K562 (cell line): ENCODE data around the gene SLC26A8. TPM values are rescaled to one million over a fixed set of nuclear protein-coding genes. Genes with fewer than 3 reads are reported as not detected.
A peak's percentile ranks its signal among the peaks of the same experiment; 100 is the strongest.

ENCODE experiments used
- ATAC-seq: fragments of 200-7000 bp; cut with Tn5 transposase; 3 replicates; pipeline ENCODE4 v1.9.1; 2020; ENCODE audit warnings: moderate library complexity
- BruUV-seq: library from RNA; stranded (reverse); fragments of 400-500 nt; replicated peaks from 2 replicates; lab custom pipeline; 2021; lab: Mats Ljungman, UMichigan
- CTCF ChIA-PET: fragments of 300-600 bp; formaldehyde crosslinking; extraction: SDS; loops from one replicate; lab custom pipeline; 2021; ENCODE audit warnings: low intra/inter-chr PET ratio; lab: Yijun Ruan, JAX
- POLR2A ChIA-PET: fragments of 300-600, 350-650 bp; sonication (Branson Sonifier 250); formaldehyde crosslinking; extraction: SDS; loops from one replicate; lab custom pipeline; 2021; ENCODE audit warnings: antibody characterized with exemption, inconsistent platforms; lab: Yijun Ruan, JAX
- DNase-seq, 4 experiments: peaks; one replicate each; pipeline versions ENCODE4 v3.0.0 to v3.0.0-alpha.2; 2011 to 2018; ENCODE audit warnings: low spot score in 3 of 4, mixed read lengths in 3 of 4; ENCODE audit errors: extremely low read depth in 1 of 4
- FAIRE-seq: peaks from 2 replicates; lab custom pipeline; 2011; peaks lifted over from hg19 to GRCh38; lab: Jason Lieb, UNC
- H2AFZ ChIP-seq: 2 replicates; pipeline ENCODE4 v1.6.0; 2011; ENCODE audit warnings: low read depth, low read length, control low read depth, inconsistent platforms
- H3K27ac ChIP-seq: fragments of 200-600 bp; 3 replicates; pipeline ENCODE4 v1.8.0; 2011; ENCODE audit warnings: low read depth, mild to moderate bottlenecking, control low read depth, inconsistent platforms, low read length, moderate library complexity, mixed read lengths; ENCODE audit errors: extremely low read depth
- H3K27me3 ChIP-seq, 2 experiments: fragments of 300-600 bp in 1 of 2; 2 replicates in 1 of 2; 3 replicates in 1 of 2; pipeline versions ENCODE4 v1.6.0 to v1.8.0; 2011; ENCODE audit warnings: inconsistent platforms in 2 of 2, low read length in 2 of 2, mild to moderate bottlenecking in 1 of 2, mixed read lengths in 1 of 2, moderate library complexity in 1 of 2; ENCODE audit not compliant: control insufficient read depth in 2 of 2, insufficient read depth in 2 of 2
- H3K36me3 ChIP-seq: fragments of 300-600 bp; 3 replicates; pipeline ENCODE4 v1.8.0; 2011; ENCODE audit warnings: mild to moderate bottlenecking, low read length, inconsistent platforms; ENCODE audit not compliant: control insufficient read depth, insufficient read depth
- H3K4me1 ChIP-seq, 2 experiments: fragments of 200-600 bp in 1 of 2; replicated peaks in 1 of 2; 2 replicates in 1 of 2; 3 replicates in 1 of 2; pipeline versions ENCODE4 v1.5.1 to v1.8.0; 2011; ENCODE audit warnings: inconsistent platforms in 2 of 2, low read length in 2 of 2, mild to moderate bottlenecking in 1 of 2, mixed read lengths in 1 of 2, moderate library complexity in 1 of 2; ENCODE audit not compliant: control insufficient read depth in 2 of 2, insufficient read depth in 2 of 2
- H3K4me2 ChIP-seq: 2 replicates; pipeline ENCODE4 v1.6.1; 2011; ENCODE audit warnings: low read length, control low read depth, inconsistent platforms, mixed read lengths; ENCODE audit not compliant: insufficient read depth
- H3K4me3 ChIP-seq: fragments of 200-600 bp; sonication (generic), shearing (Covaris generic); 2 replicates; pipeline ENCODE4 v1.5.1; 2016; ENCODE audit warnings: control low read depth, inconsistent platforms
- H3K79me2 ChIP-seq: fragments of 200-600 bp; 3 replicates; pipeline ENCODE4 v1.8.0; 2011; ENCODE audit warnings: low read length, inconsistent platforms; ENCODE audit not compliant: control insufficient read depth, insufficient read depth
- H3K9ac ChIP-seq, 2 experiments: 2 replicates each; pipeline versions ENCODE4 v1.6.0 to v1.6.1; 2011; ENCODE audit warnings: low read depth in 2 of 2, low read length in 2 of 2, control low read depth in 1 of 2, inconsistent platforms in 1 of 2, mild to moderate bottlenecking in 1 of 2, mixed read lengths in 1 of 2; ENCODE audit not compliant: insufficient read depth in 1 of 2
- H3K9me1 ChIP-seq: one replicate; pipeline ENCODE4 v1.6.0; 2011; ENCODE audit warnings: inconsistent platforms, mild to moderate bottlenecking, low read length, moderate library complexity; ENCODE audit not compliant: control insufficient read depth, insufficient read depth
- H3K9me3 ChIP-seq: replicated peaks from 2 replicates; pipeline ENCODE4 v1.5.1; 2011; ENCODE audit warnings: low read depth, low read length, inconsistent platforms; ENCODE audit not compliant: control insufficient read depth, insufficient read depth
- H4K20me1 ChIP-seq: replicated peaks from 2 replicates; pipeline ENCODE4 v1.6.1; 2011; ENCODE audit warnings: low read length, inconsistent platforms, mixed read lengths; ENCODE audit not compliant: control insufficient read depth, insufficient read depth
- GATA2 ChIP-seq: sonication (generic); formaldehyde crosslinking; IDR thresholded peaks from 2 replicates; pipeline ENCODE4 v1.4.0; 2020; ENCODE audit warnings: mild to moderate bottlenecking, missing genetic modification reagents
- MEIS2 ChIP-seq: fragments of 450-650 bp; IDR thresholded peaks from 2 replicates; pipeline ENCODE4 v1.6.1; 2014; ENCODE audit warnings: mild to moderate bottlenecking; ENCODE audit not compliant: partially characterized antibody
- NFIC ChIP-seq: fragments of 450-650 bp; IDR thresholded peaks from 2 replicates; pipeline ENCODE4 v1.6.1; 2017; ENCODE audit warnings: mild to moderate bottlenecking, inconsistent platforms
- PBX2 ChIP-seq, 2 experiments: IDR thresholded peaks in 1 of 2; conservative IDR thresholded peaks in 1 of 2; 2 replicates each; pipeline ENCODE4 v1.6.1; 2016; ENCODE audit warnings: low read depth in 2 of 2, mild to moderate bottlenecking in 1 of 2, missing compliant biosample characterization in 1 of 2, missing genetic modification characterization in 1 of 2, moderate library complexity in 1 of 2
- PRPF4 ChIP-seq: fragments of 200-400 bp; formaldehyde crosslinking; IDR thresholded peaks from one replicate; pipeline ENCODE4 v1.6.1; 2017; ENCODE audit warnings: low read length, low read depth, mild to moderate bottlenecking; ENCODE audit not compliant: insufficient read depth, poor library complexity, severe bottlenecking
- REST ChIP-seq, 2 experiments: fragments of 450-650 bp; formaldehyde crosslinking in 1 of 2; IDR thresholded peaks; 2 replicates each; pipeline versions ENCODE4 v1.4.0 to v1.6.1; 2014 to 2020; ENCODE audit warnings: mild to moderate bottlenecking in 2 of 2, borderline replicate concordance in 1 of 2, low read depth in 1 of 2
- SIRT6 ChIP-seq: IDR thresholded peaks from one replicate; pipeline ENCODE4 v1.6.1; 2012; ENCODE audit warnings: low read depth, mild to moderate bottlenecking, control low read depth, inconsistent platforms, low read length, moderate library complexity
- SMARCE1 ChIP-seq: fragments of 450-650 bp; IDR thresholded peaks from 2 replicates; pipeline ENCODE4 v1.7.1; 2016; ENCODE audit warnings: mild to moderate bottlenecking
- SPI1 ChIP-seq: IDR thresholded peaks from 2 replicates; pipeline ENCODE4 v1.6.1; 2011; ENCODE audit warnings: low read depth, low read length, control low read depth, borderline replicate concordance
- ZNF197 ChIP-seq: fragments of 200-800 bp; sonication (Bioruptor generic); IDR thresholded peaks from 2 replicates; pipeline ENCODE4 v1.6.1; 2016; ENCODE audit warnings: low read depth, missing genetic modification characterization, missing compliant biosample characterization
- ZNF717 ChIP-seq: fragments of 250-450 bp; sonication (Bioruptor Pico); IDR thresholded peaks from 2 replicates; pipeline ENCODE4 v1.5.0; 2021
- in situ Hi-C: fragments of 300-500 bp; cut with MboI; formaldehyde crosslinking; loops from 4 replicates; pipeline ENCODE4 v1.15.0; 2018; ENCODE audit warnings: inconsistent platforms, mixed read lengths
- intact Hi-C: fragments of 100-400 bp; cut with micrococcal nuclease; formaldehyde crosslinking; loops from 2 replicates; pipeline ENCODE4 v1.14.2; 2022
- polyA plus RNA-seq, 8 experiments: library from polyadenylated mRNA; depleted of rRNA in 4 of 8; stranded (reverse) in 5 of 8; unstranded in 3 of 8; fragments of >200 nt; fragmentation: Nextera tagmentation in 2 of 8; fragmentation: Illumina TruSeq in 1 of 8; extraction: Ambion mirVana in 2 of 8; extraction: Trizol in 1 of 8; gene quantifications; 2 replicates each; pipeline versions ENCODE4 v1.2.1 to v1.2.3, GENCODE V29; 2011 to 2014; ENCODE audit warnings: inconsistent platforms in 1 of 8, missing spikeins in 1 of 8
- total RNA-seq, 7 experiments: library from RNA; depleted of rRNA in 6 of 7; stranded (reverse); fragments of >200 nt in 6 of 7; fragmentation: Illumina TruSeq in 2 of 7; extraction: Trizol in 2 of 7; gene quantifications; 2 replicates each; pipeline versions ENCODE4 v1.2.1 to v1.2.3, GENCODE V29; 2011 to 2021; ENCODE audit warnings: low replicate concordance in 1 of 7

Gene SLC26A8
- total and polyA plus RNA-seq, 9 of the 15 experiments (the other 6 are each of a cell fraction or from before 2014, with no cell fraction given): not detected

GRCh38 chr6:36073587-36073986, 49.1 kb upstream of the SLC26A8 start:
- FAIRE-seq (no peak), ATAC-seq (no peak), DNase-seq (peak in 1 of 4 experiments; percentile 24)
- Histone ChIP-seq H3K9me1 (no peaks in the 10 kb centered on the region), H3K4me3 (no peak overlapping the region), H3K4me2 (no peak overlapping the region), H4K20me1 (no peaks in the 10 kb centered on the region), H3K4me1 (peaks cover 4 to 13% of the 10 kb centered on the region in 2 experiments; a peak in 3 of 5 replicates), H3K36me3 (peaks cover 43% of the 10 kb centered on the region), H3K9ac (no peak overlapping the region), H3K79me2 (peaks cover 15% of the 10 kb centered on the region; the same call in 2 of the 3 replicates), H3K27ac (no peak overlapping the region), H3K27me3 (no peaks in the 10 kb centered on the region), H2AFZ (no peak overlapping the region), H3K9me3 (no peaks in the 10 kb centered on the region)
- CTCF ChIA-PET: no interaction called here
- no TSS peak for BruUV-seq
- POLR2A ChIA-PET: interaction anchor here (1.1 to 1.8 kb wide), 4 partner anchors 8 to 45 kb away, joined by 3 to 6 read pairs (median 4); no protein-coding TSS in a partner anchor
- in situ Hi-C loops: no loop called here
- intact Hi-C loops: no loop called here
- TF ChIP-seq REST (IDR thresholded peaks at IDR 0.05; ENCODE audit: borderline replicate concordance) (0 out of 2 replicates have a peak, but pooled peaks have one; percentile 6), REST (CRISPR knock-in tag; IDR thresholded peaks at IDR 0.05; ENCODE audit: low read depth) (no peak), PRPF4 (no peak), SMARCE1 (peak; percentile 23; the same call in 1 of the 2 replicates), NFIC (peak; percentile 65), ZNF717 (no peak), SIRT6 (no peak), SPI1 (peak; percentile 57; the same call in 1 of the 2 replicates), ZNF197 (CRISPR knock-in tag) (no peak), PBX2 (CRISPR knock-in tag; IDR thresholded peaks at IDR 0.05; ENCODE audit: low read depth) (no peak), PBX2 (tag; conservative IDR thresholded peaks at IDR 0.05; ENCODE audit: low read depth) (peak; percentile 66), MEIS2 (peak; percentile 75), GATA2 (CRISPR knock-in tag) (0 out of 2 replicates have a peak, but pooled peaks have one; percentile 31)
